HepG2 (cell line): Measurements from ENCODE around the gene KIFAP3. TPM values are rescaled to one million over a fixed set of nuclear protein-coding genes. Genes with fewer than 3 reads are reported as not detected.

Source experiments
- U2AF2 ChIP-seq: fragments of 200-400 bp; formaldehyde crosslinking; IDR thresholded peaks from 2 replicates; pipeline ENCODE4 v1.6.1; 2017; ENCODE audit warnings: low read depth, mild to moderate bottlenecking, low read length
- ZBED4 ChIP-seq: sonication (generic); formaldehyde crosslinking; IDR thresholded peaks from 2 replicates; pipeline ENCODE4 v1.4.0; 2020; ENCODE audit warnings: missing genetic modification reagents, borderline replicate concordance
- ZBTB46 ChIP-seq: sonication (generic); formaldehyde crosslinking; IDR thresholded peaks from 2 replicates; pipeline ENCODE4 v1.4.0; 2020; ENCODE audit warnings: mild to moderate bottlenecking, missing genetic modification reagents, borderline replicate concordance
- ZHX2 ChIP-seq, 2 experiments: sonication (generic) in 1 of 2; formaldehyde crosslinking in 1 of 2; IDR thresholded peaks; 2 replicates each; pipeline versions ENCODE4 v1.6.1 to v1.9.0; 2014 to 2022; ENCODE audit warnings: antibody characterized with exemption in 1 of 2, borderline replicate concordance in 1 of 2, inconsistent platforms in 1 of 2, low read depth in 1 of 2, missing genetic modification reagents in 1 of 2
- ZNF407 ChIP-seq: sonication (generic); formaldehyde crosslinking; IDR thresholded peaks from one replicate; pipeline ENCODE4 v1.5.1; 2020; ENCODE audit warnings: mild to moderate bottlenecking, missing genetic modification reagents; ENCODE audit errors: not compliant biosample characterization
- ZNF44 ChIP-seq: sonication (generic); formaldehyde crosslinking; IDR thresholded peaks from 2 replicates; pipeline ENCODE4 v1.5.1; 2020; ENCODE audit warnings: mild to moderate bottlenecking, missing genetic modification reagents
- polyA plus RNA-seq, 8 experiments: library from polyadenylated mRNA; depleted of rRNA in 3 of 8; stranded (reverse) in 7 of 8; unstranded in 1 of 8; fragments of >200 nt; fragmentation: Illumina TruSeq in 4 of 8; extraction: Trizol in 4 of 8; gene quantifications; 2 replicates each; pipeline versions ENCODE4 v1.2.1 to v1.2.3, GENCODE V29; 2011 to 2016; ENCODE audit warnings: low read depth in 4 of 8, missing spikeins in 1 of 8, mixed read lengths in 1 of 8; ENCODE audit not compliant: insufficient read depth in 1 of 8
- total RNA-seq, 5 experiments: library from RNA; depleted of rRNA; stranded (reverse); fragments of >200 nt; fragmentation: Illumina TruSeq; extraction: Trizol; gene quantifications; 2 replicates each; pipeline ENCODE4 v1.2.3, GENCODE V29; 2016; ENCODE audit warnings: low read depth in 1 of 5

Gene KIFAP3
- total and polyA plus RNA-seq, 2 of the 13 experiments (the other 11 are each of a cell fraction or from before 2014, with no cell fraction given), result 3.4 to 10.0 TPM

GRCh38 chr1:169968174-169968573 is 106.3 kb downstream of the KIFAP3 start (continued):
- TF ChIP-seq ZHX2 (IDR thresholded peaks at IDR 0.05; ENCODE audit: low read depth), result no peak
- no peak for TF ChIP-seq ZHX2 (CRISPR knock-in tag; IDR thresholded peaks at IDR 0.05; ENCODE audit: borderline replicate concordance)
- TF ChIP-seq U2AF2, result no peak
- no peak for TF ChIP-seq ZNF407 (CRISPR knock-in tag)
- no peak for TF ChIP-seq ZBTB46 (CRISPR knock-in tag)
- no peak for TF ChIP-seq ZNF44
- TF ChIP-seq ZBED4 (CRISPR knock-in tag), result no peak
